IMR-90 (cell line): ENCODE measurements around the gene SDK1. TPM values are rescaled to one million over a fixed set of nuclear protein-coding genes. Genes with fewer than 3 reads are reported as not detected.

Experiments
- ATAC-seq: fragments of 200-7000 bp; cut with Tn5 transposase; 2 replicates; pipeline ENCODE4 v1.9.1; 2020; ENCODE audit warnings: low read depth, mild to moderate bottlenecking, moderate library complexity
- BruUV-seq: library from RNA; stranded (reverse); fragments of 400-500 nt; replicated peaks from 2 replicates; lab custom pipeline; 2021; lab: Mats Ljungman, UMichigan
- CTCF ChIA-PET: fragments of 300-600 bp; formaldehyde crosslinking; extraction: SDS; loops from one replicate; lab custom pipeline; 2021; ENCODE audit warnings: antibody characterized with exemption; lab: Yijun Ruan, JAX
- POLR2A ChIA-PET: fragments of 300-600 bp; sonication (Branson Sonifier 250); formaldehyde crosslinking; loops from one replicate; lab custom pipeline; 2022; ENCODE audit warnings: antibody characterized with exemption; ENCODE audit not compliant: unreplicated experiment; lab: Charles Lee
- DNase-seq: peaks from one replicate; pipeline ENCODE4 v3.0.0; 2013
- H2AFZ ChIP-seq: replicated peaks from 2 replicates; pipeline ENCODE3; 2013; ENCODE audit warnings: low read length, mild to moderate bottlenecking; ENCODE audit not compliant: poor library complexity
- H2AK5ac ChIP-seq: 2 replicates; pipeline ENCODE4 v1.6.1; 2013; ENCODE audit warnings: low read depth, low read length, inconsistent platforms
- H2AK9ac ChIP-seq: replicated peaks from 2 replicates; pipeline ENCODE3; 2013; ENCODE audit warnings: mild to moderate bottlenecking, low read depth, low read length, moderate library complexity; ENCODE audit not compliant: poor library complexity
- H2BK120ac ChIP-seq: 2 replicates; pipeline ENCODE4 v1.6.1; 2013; ENCODE audit warnings: low read depth, low read length, inconsistent platforms
- H2BK15ac ChIP-seq: 3 replicates; pipeline ENCODE4 v1.6.1; 2013; ENCODE audit warnings: low read depth, low read length, inconsistent platforms
- H2BK20ac ChIP-seq: 2 replicates; pipeline ENCODE4 v1.6.1; 2013; ENCODE audit warnings: low read depth, mild to moderate bottlenecking, inconsistent platforms, low read length, moderate library complexity
- H2BK5ac ChIP-seq: 2 replicates; pipeline ENCODE4 v1.6.1; 2013; ENCODE audit warnings: mild to moderate bottlenecking, low read depth, low read length, inconsistent platforms; ENCODE audit not compliant: poor library complexity, severe bottlenecking
- H3K14ac ChIP-seq: replicated peaks from 2 replicates; pipeline ENCODE4 v1.6.1; 2013; ENCODE audit warnings: low read depth, low read length, inconsistent platforms
- H3K18ac ChIP-seq: 2 replicates; pipeline ENCODE4 v1.6.1; 2013; ENCODE audit warnings: low read depth, low read length, control low read depth
- H3K23ac ChIP-seq: 2 replicates; pipeline ENCODE4 v1.6.1; 2013; ENCODE audit warnings: low read depth, low read length, inconsistent platforms
- H3K27ac ChIP-seq: 2 replicates; pipeline ENCODE4 v1.5.1; 2013; ENCODE audit warnings: mild to moderate bottlenecking, control low read depth, low read length; ENCODE audit not compliant: insufficient read depth
- H3K27me3 ChIP-seq: 2 replicates; pipeline ENCODE4 v1.6.1; 2013; ENCODE audit warnings: low read length; ENCODE audit not compliant: control insufficient read depth, insufficient read depth
- H3K36me3 ChIP-seq: 2 replicates; pipeline ENCODE4 v1.6.1; 2013; ENCODE audit warnings: low read length, mixed read lengths; ENCODE audit not compliant: control insufficient read depth, insufficient read depth
- H3K4ac ChIP-seq: 2 replicates; pipeline ENCODE4 v1.6.1; 2013; ENCODE audit warnings: low read depth, low read length, inconsistent platforms
- H3K4me1 ChIP-seq: 2 replicates; pipeline ENCODE4 v1.6.1; 2013; ENCODE audit warnings: low read length, mixed read lengths; ENCODE audit not compliant: control insufficient read depth, insufficient read depth
- H3K4me2 ChIP-seq: 2 replicates; pipeline ENCODE4 v1.6.1; 2013; ENCODE audit warnings: low read depth, mild to moderate bottlenecking, control low read depth, low read length, moderate library complexity
- H3K4me3 ChIP-seq: 2 replicates; pipeline ENCODE4 v1.5.1; 2013; ENCODE audit warnings: low read depth, mild to moderate bottlenecking, control low read depth, low read length, moderate library complexity; ENCODE audit not compliant: insufficient read depth
- H3K56ac ChIP-seq: 2 replicates; pipeline ENCODE4 v1.6.1; 2013; ENCODE audit warnings: low read length, inconsistent platforms; ENCODE audit not compliant: insufficient read depth; ENCODE audit errors: extremely low read depth
- H3K79me1 ChIP-seq, 2 experiments: 2 replicates each; pipeline ENCODE4 v1.6.1; 2013; ENCODE audit warnings: low read length in 2 of 2, inconsistent platforms in 1 of 2, low read depth in 1 of 2
- H3K9ac ChIP-seq: 2 replicates; pipeline ENCODE4 v1.6.1; 2013; ENCODE audit warnings: low read depth, low read length, control low read depth
- H3K9me1 ChIP-seq: 2 replicates; pipeline ENCODE4 v1.6.1; 2013; ENCODE audit warnings: low read length, inconsistent platforms; ENCODE audit not compliant: insufficient read depth
- H3K9me3 ChIP-seq: 2 replicates; pipeline ENCODE4 v1.6.1; 2013; ENCODE audit warnings: low read length; ENCODE audit not compliant: control insufficient read depth, insufficient read depth
- H4K20me1 ChIP-seq: 2 replicates; pipeline ENCODE4 v1.6.1; 2013; ENCODE audit warnings: low read length, inconsistent platforms; ENCODE audit not compliant: insufficient read depth
- H4K5ac ChIP-seq: 2 replicates; pipeline ENCODE4 v1.6.1; 2013; ENCODE audit warnings: mild to moderate bottlenecking, low read depth, low read length, control low read depth
- H4K8ac ChIP-seq, 2 experiments: 2 replicates each; pipeline ENCODE4 v1.6.1; 2013; ENCODE audit warnings: low read depth in 2 of 2, low read length in 2 of 2, control low read depth in 1 of 2, inconsistent platforms in 1 of 2
- H4K91ac ChIP-seq: 2 replicates; pipeline ENCODE4 v1.6.1; 2013; ENCODE audit warnings: low read depth, low read length, inconsistent platforms; ENCODE audit not compliant: insufficient read depth
- BHLHE40 ChIP-seq: fragments of 150-350 bp; IDR thresholded peaks from 2 replicates; pipeline ENCODE4 v1.6.1; 2016; ENCODE audit warnings: mild to moderate bottlenecking, low read depth, low read length
- CEBPB ChIP-seq: IDR thresholded peaks from 2 replicates; pipeline ENCODE4 v1.6.1; 2012; ENCODE audit warnings: low read depth, low read length, improper control_type of control experiment
- CHD1 ChIP-seq: IDR thresholded peaks from 2 replicates; pipeline ENCODE4 v1.6.1; 2012; ENCODE audit warnings: low read depth, low read length, improper control_type of control experiment
- CTCF ChIP-seq: conservative IDR thresholded peaks from 2 replicates; pipeline ENCODE4 v1.5.1; 2012; ENCODE audit warnings: mild to moderate bottlenecking, low read depth, low read length, improper control_type of control experiment
- ELK1 ChIP-seq: fragments of 150-350 bp; IDR thresholded peaks from 2 replicates; pipeline ENCODE4 v1.6.1; 2016; ENCODE audit warnings: low read depth, mild to moderate bottlenecking, low read length, moderate library complexity, borderline replicate concordance
- FOS ChIP-seq: fragments of 150-350 bp; IDR thresholded peaks from 2 replicates; pipeline ENCODE4 v1.6.1; 2016; ENCODE audit warnings: low read depth, low read length
- MAFK ChIP-seq: IDR thresholded peaks from 2 replicates; pipeline ENCODE4 v1.6.1; 2012; ENCODE audit warnings: low read depth, low read length, improper control_type of control experiment
- MAZ ChIP-seq: IDR thresholded peaks from 2 replicates; pipeline ENCODE4 v1.6.1; 2012; ENCODE audit warnings: low read depth, mild to moderate bottlenecking, low read length, improper control_type of control experiment, moderate library complexity, borderline replicate concordance
- MXI1 ChIP-seq: IDR thresholded peaks from 2 replicates; pipeline ENCODE4 v1.6.1; 2012; ENCODE audit warnings: low read depth, mild to moderate bottlenecking, low read length, moderate library complexity, borderline replicate concordance
- NFE2L2 ChIP-seq: fragments of 150-350 bp; IDR thresholded peaks from 2 replicates; pipeline ENCODE4 v1.6.1; 2016; ENCODE audit warnings: low read depth, mild to moderate bottlenecking, low read length
- POLR2A ChIP-seq: IDR thresholded peaks from 2 replicates; pipeline ENCODE4 v1.6.1; 2012; ENCODE audit warnings: mild to moderate bottlenecking, low read depth, low read length
- RAD21 ChIP-seq: IDR thresholded peaks from 2 replicates; pipeline ENCODE4 v1.6.1; 2012; ENCODE audit warnings: low read length, improper control_type of control experiment
- RCOR1 ChIP-seq: IDR thresholded peaks from 2 replicates; pipeline ENCODE4 v1.6.1; 2012; ENCODE audit warnings: mild to moderate bottlenecking, low read length, improper control_type of control experiment; ENCODE audit not compliant: insufficient replicate concordance
- RFX5 ChIP-seq: IDR thresholded peaks from 2 replicates; pipeline ENCODE4 v1.8.0; 2012; ENCODE audit warnings: low read depth, mild to moderate bottlenecking, low read length, moderate library complexity
- SMC3 ChIP-seq: fragments of 150-350 bp; IDR thresholded peaks from 2 replicates; pipeline ENCODE4 v1.6.1; 2016; ENCODE audit warnings: low read depth, mild to moderate bottlenecking, antibody characterized with exemption, low read length, moderate library complexity
- USF2 ChIP-seq: fragments of 150-350 bp; IDR thresholded peaks from 2 replicates; pipeline ENCODE4 v1.6.1; 2017; ENCODE audit warnings: mild to moderate bottlenecking, antibody characterized with exemption, low read length, low read depth
- WGBS, 2 experiments: methylation state at CpG; one replicate each; pipeline versions ENCODE4 v1.1.5 to v1.1.7; 2013; ENCODE audit warnings: missing lambda C conversion rate in 2 of 2; ENCODE audit not compliant: insufficient read length in 1 of 2; ENCODE audit errors: extremely low coverage in 2 of 2; 5-methylcytosine and 5-hydroxymethylcytosine counted together
- dilution Hi-C: fragments of 300-500 bp; cut with HindIII; formaldehyde crosslinking; loops from one replicate; pipeline ENCODE4 v1.14.3; 2018; ENCODE audit warnings: low sequenced_read_pairs; ENCODE audit not compliant: unreplicated experiment
- in situ Hi-C: fragments of 300-500 bp; cut with MboI; formaldehyde crosslinking; loops from 3 replicates; pipeline ENCODE4 v1.14.3; 2019; ENCODE audit warnings: low sequenced_read_pairs, inconsistent platforms, mixed read lengths
- intact Hi-C: fragments of 100-400 bp; cut with micrococcal nuclease; formaldehyde crosslinking; loops from 2 replicates; pipeline ENCODE4 v1.10.0; 2022
- polyA plus RNA-seq, 3 experiments: library from polyadenylated mRNA; depleted of rRNA; stranded (reverse); fragments of >200 nt; gene quantifications; 2 replicates each; pipeline ENCODE4 v1.2.3, GENCODE V29; 2012; ENCODE audit warnings: low replicate concordance in 1 of 3
- total RNA-seq: library from RNA; depleted of rRNA; stranded (reverse); fragments of >200 nt; gene quantifications from 2 replicates; pipeline ENCODE4 v1.2.3, GENCODE V29; 2012

Gene SDK1
- total and polyA plus RNA-seq, 2 of the 4 experiments (the other 2 are of a cell fraction), result 1.5 to 1.6 TPM

GRCh38 chr7:4207011-4207410 lies 906.0 kb downstream of the SDK1 start:
- no peak overlapping the region for H4K5ac ChIP-seq
- H3K4me1 ChIP-seq, result no peaks in the 10 kb centered on the region
- ATAC-seq (no peak), DNase-seq (no peak)
- ChIA-PET POLR2A (no interaction called here), CTCF (no interaction called here)
- H3K9ac ChIP-seq, result no peak overlapping the region
- no peak overlapping the region for H2AK5ac ChIP-seq
- H3K4me2 ChIP-seq, result no peak overlapping the region
- H2AFZ ChIP-seq, result no peak overlapping the region
- WGBS, 2 experiments, result 94% methylated on average over 5 of the region's 14 CpGs; no CpG with 5 or more reads in 1 of the 2 experiments
- no peak overlapping the region for H2BK15ac ChIP-seq
- intact Hi-C loops, result no loop called here
- no peak overlapping the region for H3K4ac ChIP-seq
- no peak overlapping the region for H3K23ac ChIP-seq
- H3K9me3 ChIP-seq, result peaks cover 29% of the 10 kb centered on the region
- no peak overlapping the region for H3K18ac ChIP-seq
- no peak overlapping the region for H3K4me3 ChIP-seq
- no peaks in the 10 kb centered on the region for H3K79me1 ChIP-seq
- H3K27ac ChIP-seq, result no peak overlapping the region
- no peaks in the 10 kb centered on the region for H3K27me3 ChIP-seq
- no peak overlapping the region for H2BK120ac ChIP-seq
- no peak overlapping the region for H2BK5ac ChIP-seq
- in situ Hi-C loops, result no loop called here
- dilution Hi-C loops, result no loop called here
- no peaks in the 10 kb centered on the region for H3K36me3 ChIP-seq
- no peak overlapping the region for H3K56ac ChIP-seq
- no peak overlapping the region for H3K14ac ChIP-seq
- H4K91ac ChIP-seq, result no peak overlapping the region
- no peaks in the 10 kb centered on the region for H3K9me1 ChIP-seq
- TF ChIP-seq SMC3 (no peak), RAD21 (no peak), POLR2A (no peak), FOS (no peak), ELK1 (no peak), CTCF (no peak), MAFK (no peak), USF2 (no peak), NFE2L2 (no peak), CHD1 (no peak), MAZ (no peak), MXI1 (no peak), BHLHE40 (no peak), CEBPB (no peak), RFX5 (no peak), RCOR1 (no peak)
- no TSS peak for BruUV-seq
- H2AK9ac ChIP-seq, result no peak overlapping the region
- H4K8ac ChIP-seq, result no peak overlapping the region
- H4K20me1 ChIP-seq, result no peaks in the 10 kb centered on the region
- no peak overlapping the region for H2BK20ac ChIP-seq
